Activated T-cell treated with anti-CD3 and anti-CD28 coated beads, Interleukin-2, amount 50 U/mL, for 4 hours (primary cell): Measurements from ENCODE around the gene VPS37D. TPM values are rescaled to one million over a fixed set of nuclear protein-coding genes. Genes with fewer than 3 reads are reported as not detected.
A peak's percentile ranks its signal among the peaks of the same experiment; 100 is the strongest.

Experiments
- ATAC-seq, 2 donors: fragments of 200-7000 bp; cut with Tn5 transposase; one replicate each; pipeline ENCODE4 v1.10.0; 2021
- DNase-seq: peaks from one replicate; pipeline ENCODE4 v3.0.0-alpha.2; 2020
- H3K27me3 Mint-ChIP-seq: one replicate; pipeline ENCODE4 v1.8.0; 2021; ENCODE audit warnings: low read depth, mixed read lengths
- H3K36me3 Mint-ChIP-seq: one replicate; pipeline ENCODE4 v1.8.0; 2022; ENCODE audit warnings: mixed read lengths; ENCODE audit not compliant: insufficient read depth
- H3K4me1 Mint-ChIP-seq: one replicate; pipeline ENCODE4 v1.8.0; 2021; ENCODE audit warnings: low read depth, mixed read lengths
- H3K4me3 Mint-ChIP-seq: one replicate; pipeline ENCODE4 v1.8.0; 2021; ENCODE audit warnings: mild to moderate bottlenecking, moderate library complexity, mixed read lengths
- H3K9me3 Mint-ChIP-seq: one replicate; pipeline ENCODE4 v1.8.0; 2021; ENCODE audit warnings: mixed read lengths
- total RNA-seq, 3 donors: library from RNA; stranded (reverse); gene quantifications; one replicate each; pipeline ENCODE4 v1.2.1, GENCODE V29; 2021

Gene VPS37D
- total RNA-seq, 3 donors from 2014 or later = 0.16 to 0.25 TPM; not detected in 1

- Mint-ChIP-seq H3K9me3 (no peaks in the 10 kb centered on the region), H3K27me3 (no peaks in the 10 kb centered on the region), H3K36me3 (peaks cover 15% of the 10 kb centered on the region), H3K4me3 (peak overlapping the region; percentile 99), H3K4me1 (peaks cover 36% of the 10 kb centered on the region)
- ATAC-seq (peak; percentile 2 to 6), DNase-seq (no peak)
These were observed 15.1 kb downstream of the VPS37D start for GRCh38 chr7:73682745-73683055.

- peaks cover 13% of the 10 kb centered on the region for H3K36me3 Mint-ChIP-seq
- H3K27me3 Mint-ChIP-seq = no peaks in the 10 kb centered on the region
- H3K4me3 Mint-ChIP-seq = peak within 1 kb of the TSS; percentile 99
- peak; percentile 97 to 98 for ATAC-seq
- H3K9me3 Mint-ChIP-seq = no peaks in the 10 kb centered on the region
- peaks cover 37% of the 10 kb centered on the region for H3K4me1 Mint-ChIP-seq
- peak; percentile 96 for DNase-seq
These were observed 15.6 kb downstream of the VPS37D start, which contains the start of the genes BUD23 and DNAJC30 for GRCh38 chr7:73683056-73683787. BUD23 (plus strand) TSS chr7:73683597; CDS start chr7:73683626, 29 bp downstream. DNAJC30 (minus strand) TSS chr7:73683453; CDS start chr7:73683423, 30 bp downstream.

GRCh38 chr7:73683788-73684693, 16.4 kb downstream of the VPS37D start:
- Mint-ChIP-seq H3K4me3 (peak overlapping the region; percentile 99), H3K36me3 (peaks cover 17% of the 10 kb centered on the region), H3K9me3 (no peaks in the 10 kb centered on the region), H3K27me3 (no peaks in the 10 kb centered on the region), H3K4me1 (peaks cover 43% of the 10 kb centered on the region)
- ATAC-seq = peak; percentile 17 to 20
- DNase-seq = no peak

GRCh38 chr7:73685311-73685710, 17.7 kb downstream of the VPS37D start:
- ATAC-seq = no peak
- no peaks in the 10 kb centered on the region for H3K9me3 Mint-ChIP-seq
- no peaks in the 10 kb centered on the region for H3K27me3 Mint-ChIP-seq
- DNase-seq = no peak
- H3K36me3 Mint-ChIP-seq = peaks cover 25% of the 10 kb centered on the region
- H3K4me1 Mint-ChIP-seq = peaks cover 40% of the 10 kb centered on the region
- H3K4me3 Mint-ChIP-seq = peak overlapping the region; percentile 99

- no peaks in the 10 kb centered on the region for H3K27me3 Mint-ChIP-seq
- no peak for ATAC-seq
- DNase-seq = no peak
- peaks cover 43% of the 10 kb centered on the region for H3K36me3 Mint-ChIP-seq
- peaks cover 20% of the 10 kb centered on the region for H3K4me1 Mint-ChIP-seq
- no peaks in the 10 kb centered on the region for H3K9me3 Mint-ChIP-seq
- no peak overlapping the region for H3K4me3 Mint-ChIP-seq
These were observed 20.7 kb downstream of the VPS37D start for GRCh38 chr7:73688288-73688687.

GRCh38 chr7:73690646-73691045, 23.0 kb downstream of the VPS37D start:
- ATAC-seq (no peak), DNase-seq (no peak)
- H3K4me3 Mint-ChIP-seq = no peak overlapping the region
- H3K36me3 Mint-ChIP-seq = peaks cover 53% of the 10 kb centered on the region
- H3K27me3 Mint-ChIP-seq = no peaks in the 10 kb centered on the region
- no peaks in the 10 kb centered on the region for H3K9me3 Mint-ChIP-seq
- peaks cover 17% of the 10 kb centered on the region for H3K4me1 Mint-ChIP-seq

- Mint-ChIP-seq H3K9me3 (no peaks in the 10 kb centered on the region), H3K27me3 (no peaks in the 10 kb centered on the region), H3K4me3 (no peak overlapping the region), H3K36me3 (peaks cover 38% of the 10 kb centered on the region), H3K4me1 (no peaks in the 10 kb centered on the region)
- ATAC-seq (no peak), DNase-seq (no peak)
These were observed 28.7 kb downstream of the VPS37D start for GRCh38 chr7:73696372-73696771.

- Mint-ChIP-seq H3K4me3 (no peak overlapping the region), H3K4me1 (peaks cover 3% of the 10 kb centered on the region), H3K36me3 (peaks cover 34% of the 10 kb centered on the region), H3K9me3 (no peaks in the 10 kb centered on the region), H3K27me3 (no peaks in the 10 kb centered on the region)
- DNase-seq (no peak), ATAC-seq (no peak)
These were observed 30.8 kb downstream of the VPS37D start for GRCh38 chr7:73698410-73698809.

- peaks cover 3% of the 10 kb centered on the region for H3K4me1 Mint-ChIP-seq
- no peaks in the 10 kb centered on the region for H3K9me3 Mint-ChIP-seq
- H3K36me3 Mint-ChIP-seq = peaks cover 30% of the 10 kb centered on the region
- ATAC-seq (no peak), DNase-seq (no peak)
- H3K27me3 Mint-ChIP-seq = no peaks in the 10 kb centered on the region
- H3K4me3 Mint-ChIP-seq = no peak overlapping the region
These were observed 31.9 kb downstream of the VPS37D start for GRCh38 chr7:73699370-73700068.

- H3K4me3 Mint-ChIP-seq = no peak overlapping the region
- no peaks in the 10 kb centered on the region for H3K9me3 Mint-ChIP-seq
- no peaks in the 10 kb centered on the region for H3K27me3 Mint-ChIP-seq
- ATAC-seq = no peak
- peaks cover 26% of the 10 kb centered on the region for H3K36me3 Mint-ChIP-seq
- peaks cover 3% of the 10 kb centered on the region for H3K4me1 Mint-ChIP-seq
- DNase-seq = no peak
These were observed 32.4 kb downstream of the VPS37D start for GRCh38 chr7:73700069-73700423.

- DNase-seq (no peak), ATAC-seq (no peak)
- no peaks in the 10 kb centered on the region for H3K27me3 Mint-ChIP-seq
- H3K4me3 Mint-ChIP-seq = no peak overlapping the region
- H3K4me1 Mint-ChIP-seq = peaks cover 3% of the 10 kb centered on the region
- no peaks in the 10 kb centered on the region for H3K9me3 Mint-ChIP-seq
- peaks cover 23% of the 10 kb centered on the region for H3K36me3 Mint-ChIP-seq
These were observed 33.0 kb downstream of the VPS37D start for GRCh38 chr7:73700581-73701134.

- H3K4me1 Mint-ChIP-seq = peaks cover 5% of the 10 kb centered on the region
- H3K27me3 Mint-ChIP-seq = no peaks in the 10 kb centered on the region
- peaks cover 17% of the 10 kb centered on the region for H3K36me3 Mint-ChIP-seq
- ATAC-seq (no peak), DNase-seq (no peak)
- H3K4me3 Mint-ChIP-seq = no peak overlapping the region
- H3K9me3 Mint-ChIP-seq = no peaks in the 10 kb centered on the region
These were observed 33.8 kb downstream of the VPS37D start for GRCh38 chr7:73701357-73701995.

- no peak for ATAC-seq
- DNase-seq = no peak
- H3K4me1 Mint-ChIP-seq = peaks cover 12% of the 10 kb centered on the region
- H3K27me3 Mint-ChIP-seq = no peaks in the 10 kb centered on the region
- no peaks in the 10 kb centered on the region for H3K9me3 Mint-ChIP-seq
- H3K4me3 Mint-ChIP-seq = no peak overlapping the region
- peaks cover 11% of the 10 kb centered on the region for H3K36me3 Mint-ChIP-seq
These were observed 34.6 kb downstream of the VPS37D start for GRCh38 chr7:73702226-73702625.

- H3K4me3 Mint-ChIP-seq = no peak overlapping the region
- H3K36me3 Mint-ChIP-seq = peaks cover 8% of the 10 kb centered on the region
- no peak for ATAC-seq
- H3K9me3 Mint-ChIP-seq = no peaks in the 10 kb centered on the region
- peaks cover 14% of the 10 kb centered on the region for H3K4me1 Mint-ChIP-seq
- H3K27me3 Mint-ChIP-seq = no peaks in the 10 kb centered on the region
- DNase-seq = no peak
These were observed 35.0 kb downstream of the VPS37D start for GRCh38 chr7:73702665-73703064.
